Neural progenitor cell (in vitro differentiated cells): ENCODE measurements around the gene LMO1.

Experiments used
- EZH2 ChIP-seq: fragments of 200-600 bp; sonication (generic); IDR thresholded peaks from 2 replicates; pipeline ENCODE4 v1.6.1; 2017; ENCODE audit warnings: antibody characterized with exemption, mild to moderate bottlenecking, moderate library complexity
- EZH2phosphoT487 ChIP-seq: fragments of 200-600 bp; sonication (generic); IDR thresholded peaks from 2 replicates; pipeline ENCODE4 v1.6.1; 2017; ENCODE audit warnings: antibody characterized with exemption
- TF ChIP-seq, protein P1 (sequence below): fragments of 200-600 bp; sonication (generic); IDR thresholded peaks from 2 replicates; pipeline ENCODE4 v1.5.1; 2017; ENCODE audit warnings: antibody characterized with exemption, mild to moderate bottlenecking

DNA sequence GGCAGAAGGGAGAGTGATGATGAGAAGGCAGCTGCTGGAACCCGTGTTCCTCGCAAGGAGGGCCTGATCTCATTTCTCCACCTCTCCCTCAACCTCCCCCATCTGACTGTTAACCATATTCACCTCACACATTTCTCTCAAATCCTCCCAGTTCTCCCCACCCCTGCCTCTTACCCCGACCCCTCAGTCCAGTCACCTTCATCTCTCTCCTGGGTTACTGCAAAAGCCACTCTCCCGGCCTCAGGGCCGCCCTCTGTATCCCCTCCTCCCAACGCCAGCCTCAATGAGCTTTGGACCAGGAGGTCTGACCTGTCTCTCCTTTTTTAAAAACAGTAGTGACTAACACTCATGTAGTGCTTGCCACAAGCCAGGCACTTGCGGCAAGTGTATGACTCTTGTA lies 29.5 kb upstream of the LMO1 start:
- TF ChIP-seq, protein P1, sequence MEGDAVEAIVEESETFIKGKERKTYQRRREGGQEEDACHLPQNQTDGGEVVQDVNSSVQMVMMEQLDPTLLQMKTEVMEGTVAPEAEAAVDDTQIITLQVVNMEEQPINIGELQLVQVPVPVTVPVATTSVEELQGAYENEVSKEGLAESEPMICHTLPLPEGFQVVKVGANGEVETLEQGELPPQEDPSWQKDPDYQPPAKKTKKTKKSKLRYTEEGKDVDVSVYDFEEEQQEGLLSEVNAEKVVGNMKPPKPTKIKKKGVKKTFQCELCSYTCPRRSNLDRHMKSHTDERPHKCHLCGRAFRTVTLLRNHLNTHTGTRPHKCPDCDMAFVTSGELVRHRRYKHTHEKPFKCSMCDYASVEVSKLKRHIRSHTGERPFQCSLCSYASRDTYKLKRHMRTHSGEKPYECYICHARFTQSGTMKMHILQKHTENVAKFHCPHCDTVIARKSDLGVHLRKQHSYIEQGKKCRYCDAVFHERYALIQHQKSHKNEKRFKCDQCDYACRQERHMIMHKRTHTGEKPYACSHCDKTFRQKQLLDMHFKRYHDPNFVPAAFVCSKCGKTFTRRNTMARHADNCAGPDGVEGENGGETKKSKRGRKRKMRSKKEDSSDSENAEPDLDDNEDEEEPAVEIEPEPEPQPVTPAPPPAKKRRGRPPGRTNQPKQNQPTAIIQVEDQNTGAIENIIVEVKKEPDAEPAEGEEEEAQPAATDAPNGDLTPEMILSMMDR, result no peak
- TF ChIP-seq EZH2 (no peak), EZH2phosphoT487 (no peak)
